GM19452 (cell line): Measurements from ENCODE around the gene CDSN.

ENCODE experiments used
- ATAC-seq: cut with Tn5 transposase; IDR thresholded peaks from one replicate; pipeline ENCODE4 v1.9.1; 2021; ENCODE audit not compliant: unreplicated experiment

The CDSN gene

DNA sequence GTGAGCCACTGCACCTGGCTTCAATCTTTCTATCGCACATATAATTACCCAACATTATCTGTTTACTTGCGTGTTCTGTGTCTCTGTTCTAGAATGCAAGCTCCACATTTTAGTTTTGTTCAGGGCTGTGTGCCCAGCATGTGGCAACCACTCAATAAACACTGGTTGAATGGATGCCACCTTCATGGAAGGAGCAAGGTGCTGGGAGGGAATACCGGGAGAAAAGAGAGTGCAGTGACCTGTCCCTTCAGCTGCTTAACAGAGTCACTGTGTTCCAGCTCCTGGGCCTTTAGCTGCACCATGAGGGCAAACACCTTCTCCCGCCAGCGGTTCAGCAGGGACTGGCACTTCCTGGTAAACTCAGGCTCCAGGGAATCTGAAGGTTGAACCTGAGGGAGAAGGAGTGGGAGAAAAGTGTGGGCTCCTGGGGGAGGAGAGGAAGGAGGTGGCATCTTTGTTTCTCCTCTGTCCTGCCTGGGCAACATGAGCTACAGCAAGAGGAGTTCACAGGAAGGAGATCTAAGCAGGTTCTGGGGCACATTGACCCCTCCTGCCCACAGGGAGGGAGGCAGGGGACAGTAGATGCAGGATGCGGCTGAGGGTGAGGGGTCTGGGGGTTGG, 29.7 kb upstream of the CDSN start:
- ATAC-seq = no peak

DNA sequence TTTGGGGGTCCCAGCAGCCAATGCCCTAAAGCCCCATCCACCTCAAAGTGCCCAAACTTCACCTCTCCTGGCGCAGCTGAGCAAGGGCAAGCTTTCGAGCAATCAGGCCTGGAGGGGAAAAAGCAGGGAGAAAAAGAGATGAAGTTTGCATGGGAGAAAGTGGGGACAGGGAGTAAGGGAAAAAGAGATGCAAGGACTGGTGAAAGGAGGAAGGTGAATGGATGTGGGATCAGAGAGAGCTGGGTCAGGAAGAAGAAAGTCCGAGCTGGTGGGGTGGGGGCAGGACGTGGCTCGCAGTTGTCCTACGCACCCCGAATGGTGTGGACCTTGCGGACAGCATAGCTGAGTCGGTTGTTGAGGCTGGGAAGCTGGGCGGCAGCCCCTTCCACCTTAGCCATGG, 25.1 kb upstream of the CDSN start:
- no peak for ATAC-seq

DNA sequence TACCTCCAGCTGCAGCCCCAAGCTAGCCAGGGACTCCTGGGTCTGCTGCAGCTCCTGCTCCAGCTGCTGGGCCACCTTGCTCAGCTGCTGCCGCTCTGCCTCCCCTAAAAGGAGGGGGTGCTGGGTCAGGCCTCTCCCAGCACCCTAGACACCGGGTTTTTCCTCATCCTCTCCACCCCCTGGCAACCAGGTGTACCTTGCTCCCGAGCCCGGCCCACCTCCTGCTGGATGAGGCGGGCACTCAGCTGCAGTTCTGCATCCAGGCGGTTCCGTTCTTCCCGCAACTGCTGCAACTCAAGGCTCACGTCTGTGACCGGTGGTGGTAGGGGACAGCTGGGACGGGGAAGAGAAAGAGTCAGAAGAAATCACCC, 24.7 kb upstream of the CDSN start:
- ATAC-seq = no peak

DNA sequence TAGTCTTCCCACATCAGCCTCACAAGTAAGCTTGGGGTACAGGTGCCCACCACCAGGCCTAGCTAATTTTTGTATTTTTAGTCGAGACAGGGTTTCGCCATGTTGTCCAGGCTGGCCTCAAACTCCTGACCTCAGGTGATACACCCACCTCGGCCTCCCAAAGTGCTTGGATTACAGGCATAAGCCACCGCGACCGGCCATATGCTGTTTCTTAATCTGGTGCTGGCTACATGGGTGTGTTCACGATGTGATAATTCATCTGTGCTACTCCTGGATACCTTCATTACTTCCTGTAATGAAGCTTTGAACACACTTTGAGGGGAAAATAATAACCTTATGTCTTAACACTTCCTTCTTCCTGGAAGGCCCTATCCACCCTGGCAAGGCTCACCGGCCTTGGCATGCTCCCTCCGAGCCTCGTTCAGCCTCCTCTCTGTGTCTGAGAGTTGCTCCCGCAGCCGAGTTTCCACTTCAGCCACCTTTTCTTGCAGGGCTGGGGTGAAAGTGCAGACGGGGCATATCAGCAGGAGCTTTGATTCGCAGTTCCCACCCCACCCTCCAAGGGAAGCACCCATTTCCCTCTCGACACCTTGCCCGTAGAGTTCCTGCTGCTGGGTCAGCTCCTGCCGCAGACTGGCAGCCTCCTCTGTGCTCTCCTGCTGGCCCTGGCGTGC, 24.2 kb upstream of the CDSN start:
- ATAC-seq = no peak

DNA sequence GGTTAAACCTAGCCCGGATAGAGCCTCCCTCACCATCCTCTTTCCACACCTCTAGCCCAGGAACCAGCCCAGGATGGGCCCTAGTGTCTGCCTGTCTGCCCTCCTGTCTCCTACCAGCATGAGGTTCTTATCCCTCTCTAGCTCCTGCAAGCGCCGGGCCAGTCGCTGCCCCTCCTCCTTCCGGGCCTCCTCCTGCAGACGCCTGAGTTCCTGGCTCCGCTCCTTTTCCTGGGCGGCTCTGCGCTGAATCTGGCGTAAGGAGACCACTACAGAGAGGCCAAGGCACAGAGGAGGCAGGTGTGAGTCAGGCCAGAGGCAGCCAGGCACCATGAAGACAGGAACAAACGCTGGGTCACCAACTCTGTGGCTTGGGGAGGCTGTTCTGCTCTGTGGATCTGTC, 22.9 kb upstream of the CDSN start:
- no peak for ATAC-seq

DNA sequence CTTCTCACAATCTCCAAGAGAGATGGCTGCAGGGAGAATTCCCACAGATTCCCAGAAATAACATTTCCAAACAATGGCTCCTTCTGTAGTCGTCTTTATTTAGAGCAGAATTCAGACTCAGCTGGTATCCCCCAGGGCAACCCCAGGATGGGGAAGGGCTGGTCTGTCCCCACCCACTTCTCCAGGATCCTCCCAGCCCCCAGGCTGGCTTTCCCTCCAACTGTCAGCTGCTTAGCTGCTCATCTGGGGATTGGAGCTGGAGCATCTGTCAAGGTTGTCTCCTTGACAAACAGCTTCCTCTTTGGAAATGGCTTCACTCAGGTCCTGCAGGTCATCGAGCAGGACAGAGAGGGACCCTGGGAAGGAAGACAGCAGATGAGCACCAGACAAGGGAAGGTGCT, 22.1 kb upstream of the CDSN start:
- ATAC-seq = no peak

DNA sequence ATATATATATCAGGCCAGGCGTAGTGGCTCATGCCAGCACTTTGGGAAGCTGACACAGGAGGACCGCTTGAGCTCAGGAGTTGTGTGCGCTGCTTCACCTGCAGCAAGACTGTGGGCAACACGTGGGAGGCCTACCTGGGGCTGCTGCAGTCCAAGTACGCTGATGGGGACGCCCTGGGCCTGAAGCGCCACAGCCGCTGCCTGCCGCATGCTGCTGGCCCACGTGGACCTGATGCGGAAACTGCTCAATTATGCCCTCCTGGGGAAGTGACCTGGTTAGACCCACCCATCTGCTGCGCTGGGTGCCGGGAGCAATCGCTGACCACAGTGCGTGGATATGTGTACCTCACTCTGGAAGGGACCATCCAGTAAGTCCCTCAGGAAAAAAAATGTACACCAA, 20.4 kb upstream of the CDSN start:
- ATAC-seq = no peak

DNA sequence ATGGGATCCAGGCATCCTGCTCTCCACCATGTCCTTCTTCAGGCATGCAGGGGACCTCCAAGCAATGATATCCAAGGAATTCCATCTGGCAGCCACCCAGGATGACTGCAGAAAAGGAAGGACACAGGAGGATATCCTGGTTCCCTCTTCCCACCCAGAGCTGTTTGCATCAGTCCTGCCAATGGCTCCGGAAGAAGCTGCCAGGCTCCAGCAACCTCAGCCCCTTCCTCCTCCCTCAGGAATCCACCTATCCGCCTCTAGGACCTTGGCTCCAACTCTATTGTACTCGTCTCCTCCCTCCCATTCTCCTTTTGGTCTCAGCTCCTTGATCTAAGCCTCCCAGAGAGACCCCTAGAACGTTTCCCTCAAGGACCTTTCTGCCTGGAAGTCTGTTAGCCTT, 19.4 kb upstream of the CDSN start:
- ATAC-seq = no peak

DNA sequence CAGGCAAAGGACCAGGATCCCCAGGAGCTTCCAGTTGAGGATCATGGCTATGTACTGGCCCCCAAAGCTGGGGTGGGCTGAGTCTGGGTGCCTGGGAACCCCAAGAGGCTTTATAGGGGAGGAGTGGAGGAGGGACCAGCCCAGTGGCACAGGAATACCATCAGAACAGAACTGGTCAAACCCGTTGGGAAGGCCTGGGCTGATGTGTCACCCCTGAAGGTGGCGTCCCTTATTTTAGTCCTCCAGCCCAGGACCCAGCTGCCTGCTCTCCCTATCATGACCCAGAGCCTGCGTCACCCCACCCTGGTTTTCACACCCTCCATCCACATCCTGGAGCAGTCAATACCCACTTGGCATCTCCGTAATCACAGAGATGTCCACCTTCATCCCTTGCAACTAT, 18.7 kb upstream of the CDSN start, which contains the start of gene PSORS1C2:
Gene PSORS1C2 (minus strand): TSS at position 85 of the 400 bp plus-strand sequence. CDS start 40 bp downstream, at position 45.
- ATAC-seq = no peak

DNA sequence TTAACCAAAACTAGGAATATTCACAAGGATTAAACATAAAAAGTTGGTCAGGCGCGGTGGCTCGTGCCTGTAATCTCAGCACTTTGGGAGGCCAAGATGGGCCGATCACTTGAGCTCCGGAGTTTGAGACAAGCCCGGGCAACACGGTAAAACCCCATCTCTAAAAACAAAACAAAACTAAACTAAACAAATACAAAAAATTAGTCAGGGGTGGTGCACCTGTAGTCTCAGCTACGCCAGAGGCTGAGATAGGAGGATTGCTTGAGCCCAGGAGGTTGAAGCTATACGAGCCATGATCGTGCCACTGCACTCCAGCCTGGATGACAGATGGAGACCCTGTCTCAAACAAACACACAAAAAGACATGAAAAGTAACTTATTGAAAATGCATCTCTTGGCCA, 15.5 kb upstream of the CDSN start:
- ATAC-seq = no peak

DNA sequence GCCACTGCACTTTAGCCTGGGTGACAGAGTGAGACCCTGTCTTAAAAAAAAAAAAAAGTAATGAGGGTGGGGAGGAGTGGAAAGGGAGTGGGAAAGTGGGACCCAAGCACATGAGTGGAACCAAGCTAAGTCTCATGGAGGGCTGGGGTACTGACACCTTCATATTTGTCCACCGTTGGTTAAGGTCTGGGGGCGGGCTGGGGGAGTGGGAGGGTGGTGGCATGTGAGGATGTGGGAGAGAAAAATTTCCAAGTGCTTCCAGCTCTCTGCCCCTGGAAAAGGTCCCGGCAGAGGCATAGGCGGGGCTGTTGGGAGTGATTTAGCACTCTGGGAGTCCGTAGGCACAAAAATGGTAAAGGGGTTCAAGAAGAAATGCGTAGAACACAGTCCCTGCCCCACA, 12.6 kb upstream of the CDSN start:
- ATAC-seq = no peak

DNA sequence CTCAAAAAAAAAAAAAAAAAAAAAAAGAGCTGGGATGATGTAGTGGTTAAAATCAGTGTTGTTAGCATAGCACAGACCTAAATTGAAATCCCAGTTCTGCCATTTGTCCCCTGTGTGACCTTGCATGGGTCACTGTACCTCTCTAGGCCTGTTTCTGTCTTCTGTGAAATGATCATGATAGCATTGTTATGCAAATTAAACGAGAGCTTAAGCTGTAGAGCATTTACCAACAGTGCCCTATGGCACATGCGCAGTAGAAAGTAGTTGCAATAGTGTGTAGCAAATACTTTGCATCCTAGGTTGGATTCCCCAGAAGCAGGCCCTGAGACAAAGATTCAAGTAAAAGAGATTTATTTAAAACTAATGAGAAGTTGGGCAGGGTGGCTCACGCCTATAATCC, 11.3 kb upstream of the CDSN start:
- ATAC-seq = no peak

DNA sequence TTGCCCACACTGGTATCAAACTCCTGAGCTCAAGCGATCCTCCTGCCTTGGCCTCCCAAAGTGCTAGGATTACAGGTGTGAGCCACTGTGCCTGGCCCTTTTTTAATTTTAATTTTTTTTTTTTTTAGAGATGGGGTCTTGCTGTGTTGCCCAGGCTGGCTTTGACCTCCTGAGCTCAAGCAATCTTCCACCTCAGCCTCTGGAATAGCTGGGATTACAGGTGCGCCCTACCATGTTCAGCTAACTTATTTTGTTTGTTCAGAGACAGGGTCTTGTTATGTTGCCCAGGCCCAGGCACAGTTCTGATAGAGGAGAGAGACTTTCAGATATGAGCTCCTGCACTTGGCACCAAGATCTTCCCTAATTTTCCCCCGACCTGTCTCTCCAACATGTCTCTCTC, 10.5 kb upstream of the CDSN start:
- ATAC-seq = no peak

DNA sequence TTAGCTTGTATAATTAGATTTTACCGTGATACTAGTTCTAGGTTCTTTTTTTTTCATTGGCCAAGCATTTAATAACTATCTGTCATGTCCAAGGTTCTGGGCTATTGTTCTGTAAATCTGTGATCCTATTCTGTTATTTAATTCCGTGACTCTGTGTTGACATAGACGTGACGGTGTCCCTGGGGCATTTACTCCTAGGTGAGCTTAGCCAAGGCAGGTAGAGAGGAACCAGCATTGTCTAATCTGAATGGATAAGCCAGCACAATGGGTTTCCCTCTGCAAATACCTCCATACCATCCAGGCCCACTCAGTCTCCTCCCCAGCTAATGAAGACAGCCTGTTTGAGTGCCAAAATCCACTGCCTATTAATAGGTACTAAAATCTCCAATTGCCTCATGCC, 8.9 kb upstream of the CDSN start:
- no peak for ATAC-seq

DNA sequence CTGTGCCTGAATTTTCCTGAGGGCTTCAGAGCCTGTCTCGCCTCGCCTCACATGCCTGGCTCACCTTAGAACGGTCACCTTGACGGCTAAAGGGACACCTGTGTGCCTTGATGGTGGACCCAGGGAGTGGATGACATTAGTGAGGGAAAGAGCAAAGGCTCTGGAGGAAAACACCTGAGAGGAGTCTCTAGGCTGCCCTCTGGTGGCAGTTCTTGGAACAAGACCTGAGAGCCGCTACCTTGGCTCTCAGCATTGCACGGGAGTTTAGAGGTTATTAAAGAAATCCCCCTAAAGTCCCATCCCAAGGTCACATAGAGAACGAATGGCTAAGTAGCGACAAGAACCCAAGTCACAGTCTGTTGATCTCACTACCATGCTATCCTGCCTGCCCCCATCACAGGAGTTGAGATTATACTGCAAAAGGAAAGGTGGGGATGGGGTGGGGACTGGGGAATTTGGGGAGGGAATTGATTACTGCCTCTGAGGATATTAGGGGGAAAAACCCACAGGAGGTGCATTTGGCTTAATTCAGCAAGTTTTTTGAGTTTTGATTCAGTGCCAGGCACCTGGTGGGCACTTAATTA, 7.9 kb upstream of the CDSN start:
- no peak for ATAC-seq

DNA sequence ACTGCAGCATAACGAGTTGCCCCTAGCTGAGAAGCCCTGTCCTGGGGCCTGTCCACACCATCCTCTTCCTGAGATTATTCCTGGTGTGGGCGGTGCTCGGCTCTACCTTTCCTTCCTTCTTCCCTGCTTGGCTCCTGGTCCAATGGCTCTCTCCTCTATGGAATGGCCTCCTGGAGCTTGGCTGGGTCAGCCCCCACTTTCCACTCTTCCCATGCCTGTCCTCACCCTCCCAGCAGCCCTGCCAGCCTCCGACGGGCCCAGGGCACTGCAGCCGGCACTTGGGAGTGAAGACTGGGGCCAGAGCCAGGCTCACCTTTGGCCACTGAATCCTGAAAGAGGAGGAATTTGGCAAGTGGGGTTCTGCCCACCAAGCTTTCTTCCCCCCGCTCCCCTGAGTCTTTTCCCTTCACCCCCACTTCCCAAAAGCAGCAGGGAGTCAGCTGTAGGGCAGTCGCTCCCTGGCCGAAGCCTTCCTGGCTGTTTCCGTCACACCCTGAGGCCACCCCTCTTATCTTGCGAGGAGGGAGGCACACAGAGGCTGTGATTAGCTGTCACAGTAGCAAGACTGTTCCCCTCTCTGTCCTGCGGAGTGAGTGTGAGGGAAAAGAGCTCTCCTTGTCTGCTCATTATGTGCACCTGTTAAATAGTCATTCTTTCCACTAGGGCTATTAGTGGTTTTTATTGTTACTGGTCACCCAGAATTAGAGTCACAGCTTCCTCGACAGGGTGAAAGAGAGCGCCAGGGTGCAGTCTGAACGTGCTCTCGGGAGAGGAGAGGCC, 6.3 kb upstream of the CDSN start:
- ATAC-seq = no peak

DNA sequence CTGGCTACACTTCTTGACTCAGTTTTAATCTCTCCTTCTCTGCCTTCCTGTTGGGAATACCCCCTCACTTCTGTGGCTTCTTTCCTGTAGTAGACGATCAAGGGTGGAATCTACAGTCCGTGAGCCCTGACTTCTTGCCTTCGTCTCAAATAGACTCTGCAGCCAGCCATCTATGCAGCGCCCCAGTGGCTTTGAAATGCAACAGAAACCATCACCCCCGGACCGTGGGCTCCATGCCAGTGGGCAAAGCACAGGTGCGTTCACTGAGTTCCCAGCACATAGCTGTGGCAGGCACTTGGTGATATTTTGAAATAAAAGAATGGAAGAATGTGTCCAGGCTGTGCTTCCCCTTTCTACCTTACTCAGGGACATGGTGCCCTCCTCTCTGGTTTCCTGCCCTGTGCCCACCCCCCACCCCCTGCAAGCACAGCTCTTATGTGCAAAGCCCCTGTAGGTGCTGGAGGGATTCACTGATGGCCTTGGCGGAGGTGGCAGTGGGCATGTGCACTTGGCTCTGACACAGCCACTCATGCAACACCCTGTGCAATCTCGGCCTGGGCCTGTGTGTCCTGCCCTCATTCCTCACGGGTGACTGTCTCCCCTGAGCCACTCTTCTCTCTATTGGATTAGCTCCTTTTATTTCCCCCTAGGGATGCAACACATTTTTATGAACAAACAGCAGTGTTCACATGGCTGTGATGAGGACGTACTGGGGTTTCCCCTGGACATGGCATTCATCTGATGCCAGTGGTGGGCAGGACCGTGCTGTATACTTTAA, 5.5 kb upstream of the CDSN start:
- ATAC-seq = no peak

DNA sequence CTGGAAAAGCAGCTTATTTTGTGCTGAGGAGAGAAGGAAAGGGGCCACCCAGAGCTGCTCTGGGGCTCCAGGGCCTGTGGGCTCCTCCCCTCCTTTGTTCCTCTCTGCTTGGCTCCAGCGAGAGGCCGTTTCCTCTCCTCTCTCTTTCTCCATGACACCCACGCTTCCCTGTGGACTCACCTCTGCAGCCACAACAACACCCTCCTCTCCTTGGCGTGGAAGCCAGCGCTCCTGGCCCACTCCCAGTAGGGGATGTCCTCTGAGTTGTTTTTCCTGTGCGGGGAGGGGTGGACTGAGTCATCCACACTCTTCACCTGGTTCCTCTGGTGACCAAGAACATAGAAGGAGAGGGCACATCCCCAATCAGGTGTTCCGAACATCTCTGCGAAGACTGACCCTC, 4.9 kb upstream of the CDSN start:
- no peak for ATAC-seq

DNA sequence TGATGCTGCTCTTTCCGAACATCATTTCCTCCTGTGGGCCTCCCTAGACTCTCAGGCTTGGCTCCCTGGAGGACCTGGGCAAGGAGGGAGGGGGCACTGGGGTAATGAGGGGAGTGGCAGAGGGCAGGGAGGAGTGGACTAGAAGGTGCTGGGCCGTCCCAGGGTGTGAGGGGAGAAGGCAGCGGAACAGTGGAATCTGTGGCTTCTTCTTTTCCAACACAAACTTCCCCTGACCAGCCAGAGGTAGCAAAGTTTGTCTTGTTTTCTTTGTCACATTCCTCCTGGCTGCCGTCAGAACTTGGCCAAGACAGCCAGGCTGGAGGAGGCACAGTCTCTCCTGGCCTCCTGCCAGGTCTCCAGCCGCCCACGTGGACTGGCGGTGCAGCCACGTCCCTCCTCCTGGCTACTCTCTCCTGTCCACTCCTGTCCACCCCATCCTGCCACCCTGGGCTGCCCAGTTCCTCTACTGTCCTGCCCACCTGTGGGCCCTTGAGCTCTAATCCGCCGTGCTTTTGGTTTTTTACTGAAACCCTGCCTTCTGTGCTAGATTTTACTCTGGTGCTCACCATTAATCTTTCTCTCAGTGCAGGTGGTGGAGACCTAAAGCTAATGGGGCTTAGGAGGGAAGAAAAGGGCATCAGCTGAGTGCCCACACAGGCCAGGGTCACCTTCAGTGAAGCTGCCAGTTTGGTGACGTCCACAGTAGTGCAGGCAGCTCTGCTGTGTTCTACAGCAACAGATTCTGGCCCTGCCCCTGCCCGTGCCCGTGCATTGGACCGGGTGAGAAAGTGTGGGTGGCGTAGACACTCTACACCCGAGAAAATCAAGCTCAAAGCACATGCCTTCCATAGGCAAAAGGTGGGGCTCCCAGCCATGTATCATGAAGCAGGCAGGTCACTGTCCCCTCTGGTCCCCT, 2.8 kb upstream of the CDSN start:
- ATAC-seq = no peak

DNA sequence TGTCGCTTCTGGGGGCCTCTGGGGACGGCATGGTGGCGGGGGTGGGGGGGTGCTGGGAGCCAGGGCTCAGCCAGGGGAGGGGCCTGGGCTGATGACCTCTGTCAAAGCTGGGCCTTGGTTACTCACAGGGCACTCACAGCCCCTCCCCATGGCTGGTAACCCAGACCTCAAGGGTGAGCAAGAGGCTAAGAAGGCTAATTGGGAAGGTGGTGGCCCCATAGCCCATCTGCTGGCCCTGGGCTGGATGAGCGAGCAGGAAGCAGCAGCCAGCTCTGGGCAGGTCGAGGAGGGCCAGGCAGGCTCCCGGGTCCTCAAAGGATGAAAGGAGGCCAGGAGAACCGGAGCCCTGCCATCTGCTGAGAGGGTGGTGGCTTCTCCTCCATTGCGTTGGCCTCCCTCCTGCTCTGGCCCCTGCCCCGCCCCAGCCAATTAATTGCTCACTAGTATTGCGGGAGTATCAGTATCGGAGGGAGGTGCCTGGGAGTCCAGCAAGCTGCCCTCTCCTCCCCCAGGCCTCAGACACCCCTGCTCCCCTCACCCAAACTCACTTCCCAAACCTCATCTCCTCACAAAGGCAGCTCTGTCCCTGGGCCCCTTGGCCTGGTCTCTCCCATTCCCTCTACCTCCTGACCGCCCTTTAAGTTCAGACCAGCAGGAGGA, 1.0 kb upstream of the CDSN start:
- no peak for ATAC-seq
